ENCODE results near the gene CDC42EP4.

DNA sequence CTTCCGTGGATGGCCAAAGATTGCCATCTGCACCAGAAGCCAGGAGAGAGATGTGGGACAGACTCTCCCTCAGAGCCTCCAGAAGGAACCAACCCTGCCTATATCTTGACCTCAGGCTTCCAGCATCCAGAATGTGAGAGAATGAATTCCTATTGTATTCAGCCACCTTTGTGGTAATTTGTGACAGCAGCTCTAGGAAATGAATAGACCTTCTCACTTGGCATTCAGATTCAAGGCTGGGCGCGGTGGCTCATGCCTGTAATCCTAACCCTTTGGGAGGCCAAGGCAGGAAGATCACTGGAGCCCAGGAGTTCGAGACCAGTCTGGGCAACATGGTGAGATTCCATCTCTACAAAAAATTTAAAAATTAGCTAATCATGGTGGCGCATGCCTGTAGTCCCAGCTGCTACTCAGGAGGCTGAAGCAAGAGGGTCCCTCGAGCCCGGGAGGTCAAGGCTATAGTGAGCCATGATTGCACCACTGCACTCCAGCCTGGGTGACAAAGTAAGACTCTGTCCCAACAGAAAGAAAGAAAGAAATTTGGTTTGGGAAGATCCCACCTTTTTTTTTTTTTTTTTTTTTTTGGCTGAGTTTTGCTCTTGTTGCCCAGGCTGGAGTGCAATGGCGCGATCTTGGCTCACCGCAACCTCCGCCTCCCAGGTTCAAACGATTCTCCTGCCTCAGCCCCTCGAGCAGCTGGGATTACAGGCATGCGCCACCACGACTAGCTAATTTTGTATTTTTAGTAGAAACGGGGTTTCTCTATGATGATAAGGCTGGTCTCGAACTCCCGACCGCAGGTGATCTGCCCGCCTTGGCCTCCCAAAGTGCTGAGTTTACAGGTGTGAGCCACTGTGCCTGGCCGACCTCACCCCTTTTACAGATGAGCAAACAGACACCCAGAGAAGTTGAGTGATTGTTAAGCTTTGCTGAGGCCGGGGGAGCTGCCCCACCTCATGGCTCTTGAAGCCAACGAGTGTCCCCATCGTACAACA is 45.9 kb downstream of the CDC42EP4 start:
- TF ChIP-seq, protein P1, sequence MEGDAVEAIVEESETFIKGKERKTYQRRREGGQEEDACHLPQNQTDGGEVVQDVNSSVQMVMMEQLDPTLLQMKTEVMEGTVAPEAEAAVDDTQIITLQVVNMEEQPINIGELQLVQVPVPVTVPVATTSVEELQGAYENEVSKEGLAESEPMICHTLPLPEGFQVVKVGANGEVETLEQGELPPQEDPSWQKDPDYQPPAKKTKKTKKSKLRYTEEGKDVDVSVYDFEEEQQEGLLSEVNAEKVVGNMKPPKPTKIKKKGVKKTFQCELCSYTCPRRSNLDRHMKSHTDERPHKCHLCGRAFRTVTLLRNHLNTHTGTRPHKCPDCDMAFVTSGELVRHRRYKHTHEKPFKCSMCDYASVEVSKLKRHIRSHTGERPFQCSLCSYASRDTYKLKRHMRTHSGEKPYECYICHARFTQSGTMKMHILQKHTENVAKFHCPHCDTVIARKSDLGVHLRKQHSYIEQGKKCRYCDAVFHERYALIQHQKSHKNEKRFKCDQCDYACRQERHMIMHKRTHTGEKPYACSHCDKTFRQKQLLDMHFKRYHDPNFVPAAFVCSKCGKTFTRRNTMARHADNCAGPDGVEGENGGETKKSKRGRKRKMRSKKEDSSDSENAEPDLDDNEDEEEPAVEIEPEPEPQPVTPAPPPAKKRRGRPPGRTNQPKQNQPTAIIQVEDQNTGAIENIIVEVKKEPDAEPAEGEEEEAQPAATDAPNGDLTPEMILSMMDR (IDR thresholded peaks at IDR 0.05; ENCODE audit: borderline replicate concordance, extremely low read depth, low read length, poor library complexity, severe bottlenecking), result no peak
- TF ChIP-seq EZH2 (IDR thresholded peaks at IDR 0.05; ENCODE audit: borderline replicate concordance, low read depth, low read length, severe bottlenecking), result no peak

All from DND-41 (cell line).